ENCODE measurements around the gene IQCB1. TPM values are rescaled to one million over a fixed set of nuclear protein-coding genes. Genes with fewer than 3 reads are reported as not detected.

IQCB1 gene
- total and polyA plus RNA-seq, 5 donors: 5.9 to 10.2 (median 9.4) TPM

GRCh38 chr3:121759541-121760202, 75.2 kb downstream of the IQCB1 start:
- DNase-seq (no peak), ATAC-seq (no peak)
- Histone ChIP-seq H3K27ac (ENCODE audit: low read length) (no peak overlapping the region), H3K9me3 (ENCODE audit: control insufficient read depth, low read length) (no peaks in the 10 kb centered on the region), H3K4me1 (ENCODE audit: control insufficient read depth, insufficient read depth, low read length) (no peaks in the 10 kb centered on the region), H3K4me3 (ENCODE audit: low read length) (no peak overlapping the region), H3K27me3 (ENCODE audit: control insufficient read depth, insufficient read depth) (no peaks in the 10 kb centered on the region)
- intact Hi-C loops (cut with DNase I): no loop called here
- 57% methylated on average over 3 of the region's 3 CpGs for WGBS

- no peak overlapping the region for H3K4me3 ChIP-seq (ENCODE audit: low read length)
- H3K4me1 ChIP-seq (ENCODE audit: control insufficient read depth, insufficient read depth, low read length): no peaks in the 10 kb centered on the region
- DNase-seq (no peak), ATAC-seq (no peak)
- H3K27me3 ChIP-seq (ENCODE audit: control insufficient read depth, insufficient read depth): no peaks in the 10 kb centered on the region
- no peaks in the 10 kb centered on the region for H3K9me3 ChIP-seq (ENCODE audit: control insufficient read depth, low read length)
- intact Hi-C loops (cut with DNase I): no loop called here
- no peak overlapping the region for H3K27ac ChIP-seq (ENCODE audit: low read length)
- WGBS: 30% methylated on average over 1 of the region's 1 CpG
Observed at GRCh38 chr3:121758727-121759450, 76.0 kb downstream of the IQCB1 start.

DNA sequence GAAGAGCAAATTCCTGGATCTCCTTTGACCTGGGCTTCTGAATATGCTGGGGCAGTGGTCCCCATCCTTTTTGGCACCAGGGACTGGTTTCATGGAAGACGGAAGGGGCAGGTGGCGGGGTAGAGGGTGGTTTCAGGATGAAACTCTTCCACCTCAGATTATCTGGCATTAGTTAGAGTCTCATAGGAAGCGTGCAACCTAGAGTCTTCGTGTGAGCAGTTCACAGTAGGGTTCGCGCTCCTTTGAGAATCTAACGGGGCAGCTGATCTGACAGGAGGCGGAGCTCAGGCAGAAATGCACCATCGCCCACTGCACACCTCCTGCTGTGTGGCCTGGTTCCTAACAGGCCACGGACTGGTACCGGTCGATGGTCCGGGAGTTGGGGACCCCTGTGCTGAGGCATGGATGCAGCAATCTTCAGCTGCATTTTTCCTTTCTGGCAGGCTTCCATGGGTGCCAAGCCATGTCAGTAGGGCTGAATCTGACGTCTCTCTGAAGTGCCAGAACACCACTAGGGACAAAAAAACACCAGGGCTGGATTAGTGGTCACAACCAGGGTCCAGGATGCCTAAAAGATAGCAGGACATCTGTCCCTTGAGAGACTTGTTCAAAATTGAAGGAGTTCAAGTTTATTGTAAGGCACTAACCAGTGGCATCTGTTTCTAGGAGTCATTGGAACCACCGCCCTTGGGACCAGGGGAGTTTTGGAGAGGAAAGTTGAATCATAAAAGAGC, 76.9 kb downstream of the IQCB1 start:
- DNase-seq (peak in 2 of 3 donors; percentile 16 to 60), ATAC-seq (peak; percentile 53 to 55)
- Histone ChIP-seq H3K27ac (ENCODE audit: low read length) (peak overlapping the region; percentile 20), H3K9me3 (ENCODE audit: control insufficient read depth, low read length) (no peaks in the 10 kb centered on the region), H3K4me1 (ENCODE audit: control insufficient read depth, insufficient read depth, low read length) (no peaks in the 10 kb centered on the region), H3K27me3 (ENCODE audit: control insufficient read depth, insufficient read depth) (no peaks in the 10 kb centered on the region), H3K4me3 (ENCODE audit: low read length) (no peak overlapping the region)
- intact Hi-C loops (cut with DNase I): no loop called here
- 70% methylated on average over 15 of the region's 15 CpGs for WGBS

DNA sequence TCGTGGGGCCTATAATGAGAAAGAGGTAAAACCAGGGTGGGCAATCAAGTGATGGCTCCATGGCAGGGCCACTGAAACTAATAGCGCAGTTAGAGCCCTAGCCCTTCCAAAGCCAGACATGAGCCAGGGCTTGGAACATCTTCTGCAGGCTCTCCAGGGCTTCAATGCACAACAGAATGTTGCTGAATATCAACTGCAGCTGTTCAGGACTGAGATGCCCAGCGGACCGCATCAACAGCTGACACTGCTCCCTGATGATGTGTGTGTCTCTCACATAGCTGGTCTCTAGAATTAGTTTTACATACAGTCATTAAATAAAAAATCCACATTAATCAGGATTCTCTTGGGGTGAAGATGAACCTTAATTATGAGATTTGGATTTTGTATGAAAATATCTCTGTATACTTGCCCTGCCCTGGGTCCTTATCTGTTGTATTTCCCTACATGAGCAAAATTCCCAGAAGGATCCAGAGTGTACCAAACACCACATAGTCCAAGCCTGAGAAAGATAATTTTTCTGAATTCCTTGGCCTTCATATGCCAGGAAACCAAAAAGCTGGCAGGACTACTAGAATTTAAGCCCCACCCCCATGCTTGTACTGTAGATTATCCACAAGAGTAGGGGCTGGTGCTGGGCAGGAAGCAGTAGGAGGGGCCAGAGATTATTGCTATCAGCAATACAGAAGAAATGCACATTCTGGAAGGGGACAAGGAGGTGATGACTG, 77.6 kb downstream of the IQCB1 start:
- DNase-seq (peak; percentile 22 to 76 (median 64)), ATAC-seq (peak; percentile 95 to 96)
- H3K9me3 ChIP-seq (ENCODE audit: control insufficient read depth, low read length): no peaks in the 10 kb centered on the region
- no peaks in the 10 kb centered on the region for H3K4me1 ChIP-seq (ENCODE audit: control insufficient read depth, insufficient read depth, low read length)
- intact Hi-C loops (cut with DNase I): no loop called here
- 53% methylated on average over 4 of the region's 4 CpGs for WGBS
- H3K27me3 ChIP-seq (ENCODE audit: control insufficient read depth, insufficient read depth): no peaks in the 10 kb centered on the region
- H3K27ac ChIP-seq (ENCODE audit: low read length): peak overlapping the region; percentile 61
- no peak overlapping the region for H3K4me3 ChIP-seq (ENCODE audit: low read length)

DNA sequence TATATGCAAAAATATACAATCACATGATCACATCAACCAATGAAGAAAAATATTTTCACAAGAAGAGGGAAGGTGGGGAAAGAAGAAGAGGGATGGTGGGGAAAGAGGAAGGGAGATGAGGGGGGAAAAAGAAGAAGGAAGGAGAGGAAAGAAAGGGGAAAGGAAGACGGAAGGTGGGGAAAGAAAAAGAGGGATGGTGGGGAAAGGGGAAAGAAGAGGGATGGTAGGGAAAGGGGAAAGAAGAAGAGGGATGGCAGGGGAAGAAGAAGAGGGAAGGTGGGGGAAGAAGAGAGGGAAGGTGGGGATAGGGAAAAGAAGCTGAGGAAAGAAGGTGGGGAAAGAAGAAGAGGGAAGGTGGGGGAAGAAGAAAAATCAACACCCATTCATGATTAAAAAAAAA, 82.1 kb downstream of the IQCB1 start:
- DNase-seq (no peak), ATAC-seq (no peak)
- H3K4me1 ChIP-seq (ENCODE audit: control insufficient read depth, insufficient read depth, low read length): no peaks in the 10 kb centered on the region
- H3K9me3 ChIP-seq (ENCODE audit: control insufficient read depth, low read length): no peaks in the 10 kb centered on the region
- no peak overlapping the region for H3K4me3 ChIP-seq (ENCODE audit: low read length)
- intact Hi-C loops (cut with DNase I): no loop called here
- WGBS: 34% methylated on average over 1 of the region's 1 CpG
- H3K27me3 ChIP-seq (ENCODE audit: control insufficient read depth, insufficient read depth): no peaks in the 10 kb centered on the region
- no peak overlapping the region for H3K27ac ChIP-seq (ENCODE audit: low read length)

- intact Hi-C loops (cut with DNase I): no loop called here
- no peaks in the 10 kb centered on the region for H3K4me1 ChIP-seq (ENCODE audit: control insufficient read depth, insufficient read depth, low read length)
- no peak overlapping the region for H3K4me3 ChIP-seq (ENCODE audit: low read length)
- no peaks in the 10 kb centered on the region for H3K27me3 ChIP-seq (ENCODE audit: control insufficient read depth, insufficient read depth)
- 80% methylated on average over 1 of the region's 1 CpG for WGBS
- no peaks in the 10 kb centered on the region for H3K9me3 ChIP-seq (ENCODE audit: control insufficient read depth, low read length)
- DNase-seq: no peak
- no peak for ATAC-seq
- no peak overlapping the region for H3K27ac ChIP-seq (ENCODE audit: low read length)
Observed at GRCh38 chr3:121752261-121752660, 82.6 kb downstream of the IQCB1 start.

- Histone ChIP-seq H3K9me3 (ENCODE audit: control insufficient read depth, low read length) (no peaks in the 10 kb centered on the region), H3K27ac (ENCODE audit: low read length) (peak overlapping the region; percentile 90), H3K27me3 (ENCODE audit: control insufficient read depth, insufficient read depth) (no peaks in the 10 kb centered on the region), H3K4me1 (ENCODE audit: control insufficient read depth, insufficient read depth, low read length) (no peaks in the 10 kb centered on the region), H3K4me3 (ENCODE audit: low read length) (peak overlapping the region; percentile 72)
- ATAC-seq: no peak
- intact Hi-C loops (cut with DNase I): no loop called here
- 1% methylated on average over 9 of the region's 9 CpGs for WGBS
- DNase-seq: no peak
Observed at GRCh38 chr3:121750087-121750415, 84.8 kb downstream of the IQCB1 start.

GRCh38 chr3:121749276-121750086, 85.4 kb downstream of the IQCB1 start, which contains the start of gene GOLGB1:
TSS of gene GOLGB1 (minus strand) at chr3:121749741. CDS start at chr3:121730971, 18,770 bp downstream.
- Histone ChIP-seq H3K4me1 (ENCODE audit: control insufficient read depth, insufficient read depth, low read length) (peaks cover 3% of the 10 kb centered on the region), H3K9me3 (ENCODE audit: control insufficient read depth, low read length) (no peaks in the 10 kb centered on the region), H3K27ac (ENCODE audit: low read length) (peak within 1 kb of the TSS; percentile 91), H3K4me3 (ENCODE audit: low read length) (peak within 1 kb of the TSS; percentile 72), H3K27me3 (ENCODE audit: control insufficient read depth, insufficient read depth) (no peaks in the 10 kb centered on the region)
- WGBS: under 1% methylated on average over 51 of the region's 51 CpGs
- ATAC-seq (peak; percentile 98 to 99), DNase-seq (peak; percentile 93 to 96 (median 95))
- intact Hi-C loops (cut with DNase I): loop anchor here in 1 of 4 donors (5.0 kb wide), 1 partner anchor 52 kb away; no protein-coding TSS in a partner anchor

- WGBS: under 1% methylated on average over 17 of the region's 17 CpGs
- H3K4me1 ChIP-seq (ENCODE audit: control insufficient read depth, insufficient read depth, low read length): peaks cover 3% of the 10 kb centered on the region
- DNase-seq: no peak
Observed at GRCh38 chr3:121748680-121749275, 86.1 kb downstream of the IQCB1 start.

DNA sequence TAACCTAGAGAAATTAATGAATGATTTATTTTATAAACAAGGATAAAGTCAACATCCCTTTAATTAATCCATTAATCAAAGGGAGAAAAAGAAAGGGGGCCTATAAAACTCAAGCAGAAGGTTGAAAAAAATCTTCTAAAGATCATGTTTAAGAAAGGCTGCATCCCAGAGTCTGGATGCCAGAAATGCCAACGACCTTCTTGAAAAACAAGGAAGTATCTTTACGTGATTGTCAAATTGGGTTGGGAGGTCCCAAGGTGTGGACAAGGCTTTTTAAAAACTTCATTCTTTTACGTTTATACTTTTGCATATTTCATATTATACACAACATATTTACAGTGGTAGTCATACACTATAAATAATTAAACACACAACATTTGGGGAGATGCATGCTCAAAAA, 86.9 kb downstream of the IQCB1 start:
- H3K27me3 ChIP-seq (ENCODE audit: control insufficient read depth, insufficient read depth): no peaks in the 10 kb centered on the region
- WGBS: 22% methylated on average over 3 of the region's 3 CpGs
- intact Hi-C loops (cut with DNase I): loop anchor here in 1 of 4 donors (5.0 kb wide), 1 partner anchor 51 kb away; no protein-coding TSS in a partner anchor
- H3K4me3 ChIP-seq (ENCODE audit: low read length): peak overlapping the region; percentile 72
- peaks cover 3% of the 10 kb centered on the region for H3K4me1 ChIP-seq (ENCODE audit: control insufficient read depth, insufficient read depth, low read length)
- no peak overlapping the region for H3K27ac ChIP-seq (ENCODE audit: low read length)
- no peaks in the 10 kb centered on the region for H3K9me3 ChIP-seq (ENCODE audit: control insufficient read depth, low read length)
- DNase-seq: no peak
- ATAC-seq: no peak

More at GRCh38 chr3:121748680-121749275, 86.1 kb downstream of the IQCB1 start:
- ATAC-seq: peak; percentile 69 to 74
- Histone ChIP-seq H3K4me3 (ENCODE audit: low read length) (peak overlapping the region; percentile 72), H3K9me3 (ENCODE audit: control insufficient read depth, low read length) (no peaks in the 10 kb centered on the region), H3K27me3 (ENCODE audit: control insufficient read depth, insufficient read depth) (no peaks in the 10 kb centered on the region), H3K27ac (ENCODE audit: low read length) (peak overlapping the region; percentile 91)
- intact Hi-C loops (cut with DNase I): loop anchor here in 1 of 4 donors (5.0 kb wide), 1 partner anchor 51 kb away; no protein-coding TSS in a partner anchor
